Ishikawa (cell line): ENCODE results near the gene RESP18.

Source experiments
- CEBPB ChIP-seq: IDR thresholded peaks from 2 replicates; pipeline ENCODE4 v1.6.1; 2012
- CREB1 ChIP-seq: IDR thresholded peaks from 2 replicates; pipeline ENCODE4 v1.6.1; 2012; ENCODE audit warnings: low read depth
- EGR1 ChIP-seq: IDR thresholded peaks from 2 replicates; pipeline ENCODE4 v1.6.1; 2012
- EP300 ChIP-seq: IDR thresholded peaks from 2 replicates; pipeline ENCODE4 v1.6.1; 2012; ENCODE audit warnings: borderline replicate concordance
- FOXM1 ChIP-seq: IDR thresholded peaks from 2 replicates; pipeline ENCODE4 v1.6.1; 2012; ENCODE audit warnings: low read depth, borderline replicate concordance
- NFIC ChIP-seq: IDR thresholded peaks from 2 replicates; pipeline ENCODE4 v1.6.1; 2012
- RAD21 ChIP-seq: IDR thresholded peaks from 2 replicates; pipeline ENCODE4 v1.6.1; 2012; ENCODE audit warnings: low read depth
- REST ChIP-seq: IDR thresholded peaks from 2 replicates; pipeline ENCODE4 v1.6.1; 2012; ENCODE audit warnings: low read depth, mild to moderate bottlenecking
- TAF1 ChIP-seq: IDR thresholded peaks from 2 replicates; pipeline ENCODE4 v1.6.1; 2012; ENCODE audit warnings: low read depth, mild to moderate bottlenecking
- TEAD4 ChIP-seq: IDR thresholded peaks from 2 replicates; pipeline ENCODE4 v1.6.1; 2012
- YY1 ChIP-seq: IDR thresholded peaks from 2 replicates; pipeline ENCODE4 v1.6.1; 2012; ENCODE audit warnings: low read depth
- TF ChIP-seq, protein P1 (sequence below): IDR thresholded peaks from 2 replicates; pipeline ENCODE4 v1.6.1; 2012

GRCh38 chr2:219285373-219285735, 47.2 kb downstream of the RESP18 start:
- TF ChIP-seq RAD21 (no peak), TAF1 (no peak), EP300 (no peak), EGR1 (no peak), FOXM1 (no peak), TEAD4 (no peak), CEBPB (no peak), REST (no peak), CREB1 (no peak), NFIC (no peak), YY1 (no peak)
- TF ChIP-seq, protein P1, sequence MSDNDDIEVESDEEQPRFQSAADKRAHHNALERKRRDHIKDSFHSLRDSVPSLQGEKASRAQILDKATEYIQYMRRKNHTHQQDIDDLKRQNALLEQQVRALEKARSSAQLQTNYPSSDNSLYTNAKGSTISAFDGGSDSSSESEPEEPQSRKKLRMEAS: no peak
